ENCODE data around the gene RAB23. TPM values are rescaled to one million over a fixed set of nuclear protein-coding genes. Genes with fewer than 3 reads are reported as not detected.

RAB23 gene
- total and polyA plus RNA-seq, 4 donors = 18.2 to 40.1 (median 24.1) TPM

DNA sequence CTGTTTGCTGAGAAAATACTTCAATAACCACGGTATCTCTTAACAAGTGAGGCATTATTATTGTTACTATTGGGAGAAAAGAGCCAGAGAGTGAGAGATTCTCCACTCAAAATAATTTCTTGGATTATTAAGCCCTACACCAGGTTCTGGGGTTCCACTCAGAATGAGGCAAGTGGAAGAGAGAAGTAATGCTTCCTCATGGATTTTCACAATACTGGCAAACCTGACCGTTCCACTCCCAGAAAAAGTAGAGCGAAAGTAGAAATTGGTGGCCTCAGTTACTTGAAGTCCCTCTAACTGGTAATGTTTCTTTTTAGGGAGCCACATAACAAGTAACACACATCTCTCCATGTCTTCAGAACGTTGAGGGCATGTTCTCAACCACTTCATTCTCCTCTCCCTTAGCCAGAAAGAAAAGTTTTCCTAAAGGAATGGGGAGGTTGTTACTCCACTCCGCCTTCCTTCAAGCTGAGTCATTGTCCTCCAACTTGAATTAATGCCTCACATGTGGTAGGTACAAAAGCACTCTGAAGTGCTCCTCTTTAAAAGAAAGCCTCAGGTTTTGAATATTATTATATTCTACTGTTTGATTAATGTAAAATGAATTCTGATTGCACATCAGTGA lies 48.1 kb downstream of the RAB23 start:
- no peak for DNase-seq (ENCODE audit: low read depth in 4 of 6, low spot score in 6 of 6)
- H3K36me3 ChIP-seq (ENCODE audit: control insufficient read depth, insufficient read depth, low read length) = no peaks in the 10 kb centered on the region
- H3K27ac ChIP-seq (ENCODE audit: low read depth, low read length) = no peak overlapping the region
- no peaks in the 10 kb centered on the region for H3K27me3 ChIP-seq (ENCODE audit: control insufficient read depth, insufficient read depth, low read length)
- peaks cover 3% of the 10 kb centered on the region for H3K4me1 ChIP-seq (ENCODE audit: control insufficient read depth, insufficient read depth, low read length)
- no peak overlapping the region for H3K4me3 ChIP-seq (ENCODE audit: low read depth, low read length)
- WGBS (ENCODE audit: insufficient coverage) = 76% methylated on average over 2 of the region's 5 CpGs
- no peaks in the 10 kb centered on the region for H3K9me3 ChIP-seq (ENCODE audit: control insufficient read depth, insufficient read depth, low read length)

DNA sequence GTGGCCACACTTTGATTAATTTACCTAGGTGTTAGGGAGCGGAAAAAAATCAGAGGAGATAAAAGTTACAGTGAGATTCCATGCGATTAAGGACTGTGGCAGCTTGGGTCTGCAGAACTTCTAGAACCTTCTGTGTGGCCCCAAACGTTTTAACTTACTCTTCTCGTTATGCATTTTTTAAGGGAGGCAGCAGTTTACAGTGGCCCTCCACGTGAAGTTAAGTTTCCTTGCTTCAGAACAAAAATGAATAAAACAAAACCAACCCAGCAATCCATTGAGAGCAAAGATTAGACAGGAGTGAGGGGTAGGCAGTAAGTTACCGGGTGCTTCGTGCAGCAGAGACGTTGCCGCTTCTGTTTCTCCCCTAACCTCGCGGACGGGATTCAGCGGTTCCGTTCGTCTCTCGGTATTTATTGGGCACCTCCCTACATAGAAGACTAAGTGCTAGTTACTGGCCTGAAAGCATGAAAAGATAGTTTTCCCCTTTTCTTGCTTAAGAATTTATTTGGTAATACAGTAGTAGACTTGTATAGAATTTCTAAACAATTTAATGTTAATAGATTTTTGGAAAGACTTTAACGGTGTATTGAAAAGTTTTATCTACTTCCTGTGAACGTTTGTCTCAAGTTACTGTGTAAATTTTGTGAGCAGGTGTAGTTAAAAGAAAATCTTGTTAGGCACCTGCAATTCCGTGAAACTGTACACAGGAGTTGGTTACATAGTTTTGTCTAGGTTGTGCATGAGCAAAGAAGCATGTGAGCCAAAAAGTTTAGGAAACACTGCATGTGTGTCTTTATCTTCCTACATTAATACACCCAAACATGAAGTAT lies 48.8 kb downstream of the RAB23 start:
- Histone ChIP-seq H3K27ac (ENCODE audit: low read depth, low read length) (peak overlapping the region; percentile 40), H3K36me3 (ENCODE audit: control insufficient read depth, insufficient read depth, low read length) (no peaks in the 10 kb centered on the region), H3K27me3 (ENCODE audit: control insufficient read depth, insufficient read depth, low read length) (no peaks in the 10 kb centered on the region), H3K4me3 (ENCODE audit: low read depth, low read length) (peak overlapping the region; percentile 62), H3K4me1 (ENCODE audit: control insufficient read depth, insufficient read depth, low read length) (peaks cover 3% of the 10 kb centered on the region), H3K9me3 (ENCODE audit: control insufficient read depth, insufficient read depth, low read length) (no peaks in the 10 kb centered on the region)
- peak in 2 of 6 donors; percentile 9 to 31 for DNase-seq (ENCODE audit: low read depth in 4 of 6, low spot score in 6 of 6)
- 45% methylated on average over 5 of the region's 19 CpGs for WGBS (ENCODE audit: insufficient coverage)

DNA sequence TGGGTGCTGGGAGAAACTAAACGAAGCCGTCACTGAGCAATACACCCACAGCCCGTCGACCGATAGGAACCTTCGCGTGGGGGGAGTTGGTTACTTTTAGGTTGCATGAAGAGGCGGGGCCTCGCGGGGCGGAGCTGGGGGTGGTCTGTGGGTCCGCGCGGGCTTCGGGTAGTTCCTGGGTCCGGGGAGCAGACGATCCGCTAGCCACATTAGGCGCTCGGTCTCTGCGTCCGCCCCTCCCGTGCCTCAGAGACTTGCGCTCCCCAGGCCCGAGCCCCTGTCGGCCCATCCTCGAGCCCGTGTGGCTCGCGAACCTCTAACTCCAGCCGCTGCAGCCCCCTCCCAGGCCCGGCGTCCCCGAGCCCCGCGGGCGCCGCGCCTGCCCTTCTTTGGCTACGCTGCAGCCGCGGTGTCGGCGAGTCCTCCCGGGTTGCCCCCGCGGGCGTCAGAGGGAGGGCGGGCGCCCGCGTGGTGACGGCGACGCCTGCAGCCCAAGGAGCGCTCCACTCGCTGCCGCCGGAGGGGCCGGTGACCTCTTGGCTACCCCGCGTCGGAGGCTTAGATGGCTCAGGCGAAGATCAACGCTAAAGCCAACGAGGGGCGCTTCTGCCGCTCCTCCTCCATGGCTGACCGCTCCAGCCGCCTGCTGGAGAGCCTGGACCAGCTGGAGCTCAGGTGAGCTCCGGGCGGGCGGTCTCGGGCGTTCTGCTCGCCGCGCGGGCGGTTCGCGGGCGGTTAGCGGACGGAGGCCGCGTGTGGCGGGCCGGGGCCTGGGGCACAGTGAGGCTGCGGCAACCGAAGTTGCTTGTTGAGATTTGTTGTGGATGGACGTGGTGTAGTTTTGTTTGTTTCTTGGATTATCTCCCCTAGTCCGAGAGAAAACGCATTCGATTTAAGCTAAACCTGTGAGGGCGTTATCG lies 49.7 kb downstream of the RAB23 start, which contains the start of gene BAG2:
TSS of gene BAG2 (plus strand) at position 191 of the 920 bp plus-strand sequence. CDS start at position 563, 372 bp downstream.
- Histone ChIP-seq H3K9me3 (ENCODE audit: control insufficient read depth, insufficient read depth, low read length) (no peaks in the 10 kb centered on the region), H3K27me3 (ENCODE audit: control insufficient read depth, insufficient read depth, low read length) (no peaks in the 10 kb centered on the region), H3K36me3 (ENCODE audit: control insufficient read depth, insufficient read depth, low read length) (no peaks in the 10 kb centered on the region), H3K27ac (ENCODE audit: low read depth, low read length) (peak within 1 kb of the TSS; percentile 67), H3K4me1 (ENCODE audit: control insufficient read depth, insufficient read depth, low read length) (peaks cover 3% of the 10 kb centered on the region), H3K4me3 (ENCODE audit: low read depth, low read length) (peak within 1 kb of the TSS; percentile 62)
- peak; percentile 44 to 90 (median 64) for DNase-seq (ENCODE audit: low read depth in 4 of 6, low spot score in 6 of 6)
- under 1% methylated on average over 92 of the region's 97 CpGs for WGBS (ENCODE audit: insufficient coverage)

DNA sequence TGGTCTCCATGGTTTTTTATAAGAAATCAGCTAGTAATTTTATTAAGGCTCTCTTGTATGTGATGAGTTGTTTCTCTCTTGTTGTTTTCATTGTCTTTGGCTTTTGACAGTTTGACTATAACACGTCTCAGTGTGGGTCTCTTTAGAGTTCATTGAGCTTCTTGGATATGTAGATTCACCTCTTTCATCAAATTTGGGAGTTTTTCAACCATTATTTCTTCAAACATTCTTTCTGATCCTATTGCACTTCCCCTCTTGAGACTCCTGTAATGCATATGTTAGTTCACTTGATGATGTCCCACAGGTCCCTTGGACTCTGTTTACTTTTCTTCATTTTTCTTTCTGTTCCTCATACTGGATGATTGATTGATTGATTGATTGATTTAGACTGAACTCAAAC lies 57.0 kb downstream of the RAB23 start:
- Histone ChIP-seq H3K4me1 (ENCODE audit: control insufficient read depth, insufficient read depth, low read length) (no peaks in the 10 kb centered on the region), H3K4me3 (ENCODE audit: low read depth, low read length) (no peak overlapping the region), H3K36me3 (ENCODE audit: control insufficient read depth, insufficient read depth, low read length) (peaks cover 1% of the 10 kb centered on the region), H3K27ac (ENCODE audit: low read depth, low read length) (no peak overlapping the region), H3K9me3 (ENCODE audit: control insufficient read depth, insufficient read depth, low read length) (peaks cover 3% of the 10 kb centered on the region), H3K27me3 (ENCODE audit: control insufficient read depth, insufficient read depth, low read length) (no peaks in the 10 kb centered on the region)
- no CpG with 5 or more reads among the region's 1 CpG for WGBS (ENCODE audit: insufficient coverage)
- DNase-seq (ENCODE audit: low read depth in 4 of 6, low spot score in 6 of 6) = no peak

DNA sequence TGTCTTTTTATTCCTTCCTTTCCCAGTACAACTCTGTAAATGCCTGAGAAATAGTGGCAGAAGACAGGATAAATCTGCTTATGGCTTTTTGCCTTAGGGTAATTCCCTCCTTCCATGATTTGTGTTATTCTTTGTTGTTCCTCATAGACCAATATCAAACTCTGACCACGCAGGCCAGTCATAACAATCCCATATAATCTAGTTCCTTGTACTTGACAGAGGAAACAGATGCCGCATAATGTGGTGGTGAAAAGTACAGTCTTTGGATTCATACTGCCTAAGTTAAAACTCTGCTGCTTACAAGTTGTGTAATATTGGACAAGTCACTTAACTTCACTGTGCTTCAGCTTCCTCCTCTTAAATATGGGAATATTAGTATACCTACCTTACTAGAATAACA lies 58.2 kb downstream of the RAB23 start:
- Histone ChIP-seq H3K4me1 (ENCODE audit: control insufficient read depth, insufficient read depth, low read length) (no peaks in the 10 kb centered on the region), H3K9me3 (ENCODE audit: control insufficient read depth, insufficient read depth, low read length) (peaks cover 3% of the 10 kb centered on the region), H3K4me3 (ENCODE audit: low read depth, low read length) (no peak overlapping the region), H3K36me3 (ENCODE audit: control insufficient read depth, insufficient read depth, low read length) (peaks cover 2% of the 10 kb centered on the region), H3K27ac (ENCODE audit: low read depth, low read length) (no peak overlapping the region), H3K27me3 (ENCODE audit: control insufficient read depth, insufficient read depth, low read length) (no peaks in the 10 kb centered on the region)
- no peak for DNase-seq (ENCODE audit: low read depth in 4 of 6, low spot score in 6 of 6)
- WGBS (ENCODE audit: insufficient coverage) = no CpG with 5 or more reads among the region's 2 CpGs

DNA sequence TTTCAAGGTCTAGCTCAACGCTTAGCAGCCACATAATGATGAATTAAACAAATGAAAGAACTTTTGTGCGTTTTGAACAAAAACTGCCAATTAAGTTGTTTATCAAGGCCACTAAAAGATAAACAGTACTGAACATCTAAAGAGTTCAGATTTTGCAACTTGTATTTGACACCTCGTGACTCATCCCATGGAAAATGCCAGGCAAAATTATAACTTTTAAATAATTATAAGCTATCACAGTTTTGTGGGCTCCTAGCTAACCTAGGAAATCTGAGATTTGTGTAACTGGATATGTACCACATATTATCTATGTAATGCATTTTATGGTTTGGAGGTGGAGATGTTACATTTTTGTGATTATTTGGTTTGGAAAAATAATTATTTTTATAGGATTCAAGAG lies 59.6 kb downstream of the RAB23 start:
- Histone ChIP-seq H3K4me3 (ENCODE audit: low read depth, low read length) (no peak overlapping the region), H3K9me3 (ENCODE audit: control insufficient read depth, insufficient read depth, low read length) (peaks cover 3% of the 10 kb centered on the region), H3K27me3 (ENCODE audit: control insufficient read depth, insufficient read depth, low read length) (no peaks in the 10 kb centered on the region), H3K4me1 (ENCODE audit: control insufficient read depth, insufficient read depth, low read length) (no peaks in the 10 kb centered on the region), H3K36me3 (ENCODE audit: control insufficient read depth, insufficient read depth, low read length) (peaks cover 2% of the 10 kb centered on the region), H3K27ac (ENCODE audit: low read depth, low read length) (no peak overlapping the region)
- DNase-seq (ENCODE audit: low read depth in 4 of 6, low spot score in 6 of 6) = no peak
- no CpG with 5 or more reads among the region's 3 CpGs for WGBS (ENCODE audit: insufficient coverage)

DNA sequence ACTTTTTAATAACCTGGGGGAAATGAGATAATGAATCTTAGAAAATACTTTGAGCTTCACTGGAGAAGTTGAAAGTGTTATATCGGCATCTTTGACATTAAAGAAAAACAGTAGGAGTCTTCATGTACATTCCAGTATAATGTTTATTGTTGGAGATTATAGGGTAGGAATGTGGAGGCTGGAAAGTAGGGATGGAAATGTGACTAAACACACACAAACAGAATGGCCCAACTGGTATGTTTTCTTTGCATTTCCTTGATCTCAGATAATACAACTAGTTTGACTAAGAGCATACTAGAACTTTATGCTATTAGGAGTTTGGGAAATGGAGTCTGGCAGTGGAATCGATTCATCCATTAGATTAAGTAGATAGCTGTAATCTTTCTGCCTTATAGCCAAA lies 60.1 kb downstream of the RAB23 start:
- H3K4me1 ChIP-seq (ENCODE audit: control insufficient read depth, insufficient read depth, low read length) = no peaks in the 10 kb centered on the region
- no CpG with 5 or more reads among the region's 2 CpGs for WGBS (ENCODE audit: insufficient coverage)
- H3K36me3 ChIP-seq (ENCODE audit: control insufficient read depth, insufficient read depth, low read length) = peaks cover 2% of the 10 kb centered on the region
- DNase-seq (ENCODE audit: low read depth in 4 of 6, low spot score in 6 of 6) = no peak
- no peak overlapping the region for H3K27ac ChIP-seq (ENCODE audit: low read depth, low read length)
- peaks cover 3% of the 10 kb centered on the region for H3K9me3 ChIP-seq (ENCODE audit: control insufficient read depth, insufficient read depth, low read length)
- H3K4me3 ChIP-seq (ENCODE audit: low read depth, low read length) = no peak overlapping the region
- H3K27me3 ChIP-seq (ENCODE audit: control insufficient read depth, insufficient read depth, low read length) = no peaks in the 10 kb centered on the region

DNA sequence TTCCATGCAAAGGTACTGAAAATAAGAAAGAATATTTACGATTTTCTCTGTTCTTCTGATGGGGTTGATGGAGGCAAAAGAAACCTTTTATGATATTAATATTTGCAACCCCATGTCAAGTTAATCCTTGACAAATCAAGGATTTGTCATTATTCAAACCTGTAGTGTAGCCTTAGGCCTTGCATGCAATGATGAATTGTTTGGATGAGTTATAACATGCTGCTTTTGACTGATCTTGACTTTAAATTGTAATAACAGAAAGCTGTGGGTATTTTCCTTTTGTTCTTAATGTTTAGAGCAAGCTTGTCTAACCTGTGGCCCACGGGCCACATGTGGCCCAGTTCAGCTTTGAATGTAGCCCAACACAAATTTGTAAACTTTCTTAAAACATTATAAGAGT lies 63.0 kb downstream of the RAB23 start:
- Histone ChIP-seq H3K36me3 (ENCODE audit: control insufficient read depth, insufficient read depth, low read length) (peaks cover 4% of the 10 kb centered on the region), H3K27ac (ENCODE audit: low read depth, low read length) (no peak overlapping the region), H3K27me3 (ENCODE audit: control insufficient read depth, insufficient read depth, low read length) (no peaks in the 10 kb centered on the region), H3K9me3 (ENCODE audit: control insufficient read depth, insufficient read depth, low read length) (no peaks in the 10 kb centered on the region), H3K4me1 (ENCODE audit: control insufficient read depth, insufficient read depth, low read length) (no peaks in the 10 kb centered on the region), H3K4me3 (ENCODE audit: low read depth, low read length) (no peak overlapping the region)
- no CpG with 5 or more reads among the region's 2 CpGs for WGBS (ENCODE audit: insufficient coverage)
- no peak for DNase-seq (ENCODE audit: low read depth in 4 of 6, low spot score in 6 of 6)

DNA sequence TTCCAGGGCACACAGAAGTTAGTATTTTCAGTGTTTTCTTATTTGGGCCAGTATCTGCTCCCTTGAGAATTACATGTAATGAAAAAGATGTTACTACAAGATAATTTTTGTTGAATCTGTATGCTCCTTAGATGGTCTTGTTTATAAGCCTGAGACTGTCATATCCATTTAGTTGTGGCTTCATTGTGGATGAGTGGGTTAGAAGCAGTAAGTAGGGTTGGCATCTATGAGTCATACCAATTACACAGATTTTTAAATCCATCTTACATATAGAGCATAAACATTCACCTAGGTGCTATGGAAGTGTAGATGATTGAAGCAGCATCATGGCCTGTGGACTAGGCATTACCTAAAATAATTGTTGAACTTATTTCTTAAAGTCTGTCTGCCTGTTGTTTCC lies 63.4 kb downstream of the RAB23 start:
- H3K9me3 ChIP-seq (ENCODE audit: control insufficient read depth, insufficient read depth, low read length) = no peaks in the 10 kb centered on the region
- H3K27ac ChIP-seq (ENCODE audit: low read depth, low read length) = no peak overlapping the region
- H3K27me3 ChIP-seq (ENCODE audit: control insufficient read depth, insufficient read depth, low read length) = no peaks in the 10 kb centered on the region
- H3K36me3 ChIP-seq (ENCODE audit: control insufficient read depth, insufficient read depth, low read length) = peaks cover 5% of the 10 kb centered on the region
- H3K4me3 ChIP-seq (ENCODE audit: low read depth, low read length) = no peak overlapping the region
- H3K4me1 ChIP-seq (ENCODE audit: control insufficient read depth, insufficient read depth, low read length) = no peaks in the 10 kb centered on the region
- DNase-seq (ENCODE audit: low read depth in 4 of 6, low spot score in 6 of 6) = no peak
